Measurements from ENCODE around the gene MLLT10. TPM values are rescaled to one million over a fixed set of nuclear protein-coding genes. Genes with fewer than 3 reads are reported as not detected.
A peak's percentile ranks its signal among the peaks of the same experiment; 100 is the strongest.

Gene MLLT10
- total RNA-seq, 1 experiment from 2014 or later = 60.1 TPM

DNA sequence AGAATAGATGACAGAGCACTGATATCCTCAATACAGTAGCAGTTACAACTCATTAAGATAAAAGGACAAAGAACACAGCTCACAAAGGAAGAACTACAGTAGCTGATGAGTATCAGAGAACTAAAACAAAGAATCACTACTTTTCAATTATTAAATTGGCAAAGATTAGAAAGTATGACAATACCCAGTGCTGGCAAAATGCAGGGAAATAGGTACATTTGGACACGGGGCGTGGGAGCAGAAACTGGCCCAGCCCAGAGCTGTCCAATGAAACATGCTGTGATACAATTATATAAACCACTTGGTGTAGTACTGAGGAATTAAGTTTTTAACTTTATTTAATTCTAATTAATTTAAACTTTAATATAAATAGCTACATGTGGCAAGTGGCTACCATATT, 226.3 kb downstream of the MLLT10 start:
- ATAC-seq (no peak), DNase-seq (ENCODE audit: low spot score) (no peak)
- no peak for TF ChIP-seq SMAD4 (CRISPR knock-in tag; IDR thresholded peaks at IDR 0.05)
- TF ChIP-seq PRDM15 (CRISPR knock-in tag; IDR thresholded peaks at IDR 0.05) = no peak
- TF ChIP-seq SMAD3 (CRISPR knock-in tag; IDR thresholded peaks at IDR 0.05; ENCODE audit: borderline replicate concordance) = no peak
- TF ChIP-seq, protein P1, sequence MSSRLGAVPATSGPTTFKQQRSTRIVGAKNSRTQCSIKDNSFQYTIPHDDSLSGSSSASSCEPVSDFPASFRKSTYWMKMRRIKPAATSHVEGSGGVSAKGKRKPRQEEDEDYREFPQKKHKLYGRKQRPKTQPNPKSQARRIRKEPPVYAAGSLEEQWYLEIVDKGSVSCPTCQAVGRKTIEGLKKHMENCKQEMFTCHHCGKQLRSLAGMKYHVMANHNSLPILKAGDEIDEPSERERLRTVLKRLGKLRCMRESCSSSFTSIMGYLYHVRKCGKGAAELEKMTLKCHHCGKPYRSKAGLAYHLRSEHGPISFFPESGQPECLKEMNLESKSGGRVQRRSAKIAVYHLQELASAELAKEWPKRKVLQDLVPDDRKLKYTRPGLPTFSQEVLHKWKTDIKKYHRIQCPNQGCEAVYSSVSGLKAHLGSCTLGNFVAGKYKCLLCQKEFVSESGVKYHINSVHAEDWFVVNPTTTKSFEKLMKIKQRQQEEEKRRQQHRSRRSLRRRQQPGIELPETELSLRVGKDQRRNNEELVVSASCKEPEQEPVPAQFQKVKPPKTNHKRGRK (CRISPR knock-in tag; IDR thresholded peaks at IDR 0.05; ENCODE audit: borderline replicate concordance) = no peak
- no peak for TF ChIP-seq ATF6 (CRISPR knock-in tag; IDR thresholded peaks at IDR 0.05)
- H3K4me1 Mint-ChIP-seq = peaks cover 48% of the 10 kb centered on the region
- no peak overlapping the region for H3K4me3 Mint-ChIP-seq
- no peaks in the 10 kb centered on the region for H3K9me3 Mint-ChIP-seq
- ChIA-PET CTCF (no interaction called here), POLR2A (no interaction called here)
- H3K27me3 Mint-ChIP-seq (ENCODE audit: low read depth) = no peaks in the 10 kb centered on the region
- no peaks in the 10 kb centered on the region for H3K36me3 Mint-ChIP-seq
- H3K27ac Mint-ChIP-seq = no peak overlapping the region

DNA sequence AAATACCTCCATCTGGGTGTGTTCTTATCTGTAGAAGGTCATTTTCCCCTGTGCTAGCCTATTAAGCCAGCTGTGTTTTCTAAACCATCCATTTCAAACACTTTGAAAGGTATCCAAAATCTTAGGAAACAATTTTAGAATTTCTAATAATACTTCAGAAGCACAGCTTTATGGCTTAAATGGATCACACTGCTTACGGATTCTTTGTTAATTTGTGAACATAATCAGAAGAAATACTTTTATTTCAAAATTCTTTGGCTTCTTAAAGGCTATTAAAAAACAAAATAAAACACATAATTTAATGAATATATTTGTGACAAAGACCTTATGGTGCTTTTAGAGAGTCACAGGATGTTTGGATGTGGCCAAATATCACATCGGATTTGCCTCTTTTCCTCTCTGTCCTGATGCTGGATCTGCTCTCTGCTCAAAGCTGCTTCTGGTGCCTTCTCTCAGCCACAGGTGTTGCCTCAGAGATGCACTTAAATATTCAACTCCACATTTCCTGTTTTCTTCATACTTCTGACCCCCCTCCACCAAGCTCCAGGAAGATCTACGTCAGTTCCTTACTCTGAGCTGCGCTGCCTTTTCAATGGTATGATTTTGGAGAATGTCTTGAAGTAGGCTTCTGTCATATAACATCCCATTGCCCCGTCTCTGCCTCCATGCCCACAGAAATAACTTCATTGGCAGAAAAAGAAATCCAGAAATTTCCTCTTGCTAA, 230.6 kb downstream of the MLLT10 start:
- Mint-ChIP-seq H3K27me3 (ENCODE audit: low read depth) (no peaks in the 10 kb centered on the region), H3K36me3 (no peaks in the 10 kb centered on the region), H3K4me1 (peaks cover 5% of the 10 kb centered on the region), H3K9me3 (no peaks in the 10 kb centered on the region), H3K4me3 (no peak overlapping the region), H3K27ac (peak overlapping the region; percentile 69)
- CTCF ChIA-PET = no interaction called here
- POLR2A ChIA-PET = no interaction called here
- DNase-seq (ENCODE audit: low spot score) (no peak), ATAC-seq (no peak)
- TF ChIP-seq CTCF (IDR thresholded peaks at IDR 0.05) (no peak), USF2 (CRISPR knock-in tag; IDR thresholded peaks at IDR 0.05) (no peak)

- Mint-ChIP-seq H3K4me3 (no peak overlapping the region), H3K27me3 (ENCODE audit: low read depth) (no peaks in the 10 kb centered on the region), H3K27ac (no peak overlapping the region), H3K9me3 (peaks cover 11% of the 10 kb centered on the region), H3K4me1 (peaks cover 3% of the 10 kb centered on the region), H3K36me3 (peaks cover 3% of the 10 kb centered on the region; the same call in 1 of the 2 replicates)
- ChIA-PET POLR2A (interaction anchor here (1.0 kb wide), 1 partner anchor 242 kb away, joined by 3 read pairs; no protein-coding TSS in a partner anchor), CTCF (no interaction called here)
- DNase-seq (ENCODE audit: low spot score) = no peak
- no peak for ATAC-seq
- TF ChIP-seq, protein P2, sequence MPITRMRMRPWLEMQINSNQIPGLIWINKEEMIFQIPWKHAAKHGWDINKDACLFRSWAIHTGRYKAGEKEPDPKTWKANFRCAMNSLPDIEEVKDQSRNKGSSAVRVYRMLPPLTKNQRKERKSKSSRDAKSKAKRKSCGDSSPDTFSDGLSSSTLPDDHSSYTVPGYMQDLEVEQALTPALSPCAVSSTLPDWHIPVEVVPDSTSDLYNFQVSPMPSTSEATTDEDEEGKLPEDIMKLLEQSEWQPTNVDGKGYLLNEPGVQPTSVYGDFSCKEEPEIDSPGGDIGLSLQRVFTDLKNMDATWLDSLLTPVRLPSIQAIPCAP (CRISPR knock-in tag; IDR thresholded peaks at IDR 0.05) = no peak
- TF ChIP-seq ZNF671 (CRISPR knock-in tag; IDR thresholded peaks at IDR 0.05) = no peak
- no peak for TF ChIP-seq RORB (CRISPR knock-in tag; IDR thresholded peaks at IDR 0.05)
- no peak for TF ChIP-seq CDX4 (CRISPR knock-in tag; IDR thresholded peaks at IDR 0.05; ENCODE audit: borderline replicate concordance)
- TF ChIP-seq, protein P3, sequence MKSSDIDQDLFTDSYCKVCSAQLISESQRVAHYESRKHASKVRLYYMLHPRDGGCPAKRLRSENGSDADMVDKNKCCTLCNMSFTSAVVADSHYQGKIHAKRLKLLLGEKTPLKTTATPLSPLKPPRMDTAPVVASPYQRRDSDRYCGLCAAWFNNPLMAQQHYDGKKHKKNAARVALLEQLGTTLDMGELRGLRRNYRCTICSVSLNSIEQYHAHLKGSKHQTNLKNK (CRISPR knock-in tag; IDR thresholded peaks at IDR 0.05) = no peak
- TF ChIP-seq NFYB (CRISPR knock-in tag; conservative IDR thresholded peaks at IDR 0.05; ENCODE audit: low read depth) = no peak
- TF ChIP-seq ZNF317 (CRISPR knock-in tag; IDR thresholded peaks at IDR 0.05; ENCODE audit: borderline replicate concordance, low read depth) = no peak
- TF ChIP-seq FOXP1 (CRISPR knock-in tag; IDR thresholded peaks at IDR 0.05; ENCODE audit: borderline replicate concordance) = no peak
- no peak for TF ChIP-seq MXD4 (CRISPR knock-in tag; IDR thresholded peaks at IDR 0.05; ENCODE audit: borderline replicate concordance)
- no peak for TF ChIP-seq HMGA2 (CRISPR knock-in tag; IDR thresholded peaks at IDR 0.05)
- no peak for TF ChIP-seq TP53 (CRISPR knock-in tag; IDR thresholded peaks at IDR 0.05)
These were observed 235.0 kb downstream of the MLLT10 start for GRCh38 chr10:21769041-21769440.

Data from WTC11 (cell line).